ENCODE results near the gene CAMSAP1.

- TF ChIP-seq POLR2A (IDR thresholded peaks at IDR 0.05; ENCODE audit: low read depth, low read length): no peak
- no peak for TF ChIP-seq POLR2AphosphoS5 (IDR thresholded peaks at IDR 0.05; ENCODE audit: low read depth, low read length)
- no peak for TF ChIP-seq TAF1 (IDR thresholded peaks at IDR 0.05; ENCODE audit: low read depth, low read length)
- no peak for TF ChIP-seq SPI1 (IDR thresholded peaks at IDR 0.05; ENCODE audit: low read depth, low read length)
- TF ChIP-seq PAX5 (IDR thresholded peaks at IDR 0.05; ENCODE audit: insufficient read depth, low read length, severe bottlenecking): no peak
These were observed 101.8 kb downstream of the CAMSAP1 start for GRCh38 chr9:135805422-135806022.

All from GM12891 (cell line).